ENCODE results near the gene ARHGAP26. TPM values are rescaled to one million over a fixed set of nuclear protein-coding genes. Genes with fewer than 3 reads are reported as not detected.

The ARHGAP26 gene
- total and polyA plus RNA-seq, 2 donors (not counting 3 experiments of a cell fraction or from before 2014, with no cell fraction given): 3.1 to 16.2 TPM

- H2AFZ ChIP-seq (ENCODE audit: low read depth, low read length): no peak overlapping the region
- H3K9ac ChIP-seq (replicated peaks; ENCODE audit: extremely low read depth, insufficient read depth, low read length): no peak overlapping the region
- TF ChIP-seq POLR2A (IDR thresholded peaks at IDR 0.05; ENCODE audit: low read depth, low read length) (no peak), FOS (IDR thresholded peaks at IDR 0.05; ENCODE audit: borderline replicate concordance, insufficient read depth, low read length) (no peak), MYC (IDR thresholded peaks at IDR 0.05; ENCODE audit: low read depth, low read length) (no peak), EZH2 (IDR thresholded peaks at IDR 0.05; ENCODE audit: borderline replicate concordance, low read depth, low read length, severe bottlenecking) (no peak), POLR2AphosphoS5 (IDR thresholded peaks at IDR 0.05; ENCODE audit: insufficient read depth, low read depth, low read length) (no peak), JUN (IDR thresholded peaks at IDR 0.05; ENCODE audit: borderline replicate concordance, insufficient read depth, insufficient read length, low read depth) (no peak), CTCF (IDR thresholded peaks at IDR 0.05; ENCODE audit: extremely low read depth in 1 of 2, insufficient read depth in 1 of 2, low read depth in 1 of 2, low read length in 2 of 2) (no peak)
- FAIRE-seq: no peak
- no peak for DNase-seq (ENCODE audit: low read depth, low spot score)
- no TSS peak for BruUV-seq (replicated peaks)
- no peak overlapping the region for H3K4me2 ChIP-seq (ENCODE audit: insufficient read depth, low read length)
- H3K4me3 ChIP-seq (replicated peaks in 1 of 3; ENCODE audit: insufficient read depth in 1 of 3, low read depth in 1 of 3, low read length in 3 of 3): no peak overlapping the region
- H4K20me1 ChIP-seq (replicated peaks; ENCODE audit: control insufficient read depth, extremely low read depth, insufficient read depth, low read length): no peaks in the 10 kb centered on the region
- POLR2A ChIA-PET: no interaction called here
- CTCF ChIA-PET: interaction anchor here (1.8 kb wide), 1 partner anchor 34 kb away, joined by 4 read pairs; no protein-coding TSS in a partner anchor
- H3K4me1 ChIP-seq (ENCODE audit: control insufficient read depth, extremely low read depth, insufficient read depth, low read length): peaks cover 24% of the 10 kb centered on the region
- H3K36me3 ChIP-seq (ENCODE audit: control insufficient read depth in 2 of 2, extremely low read depth in 1 of 2, insufficient read depth in 2 of 2, low read length in 2 of 2): no peaks in the 10 kb centered on the region
- no peaks in the 10 kb centered on the region for H3K9me1 ChIP-seq (replicated peaks; ENCODE audit: control insufficient read depth, extremely low read depth, insufficient read depth, low read length)
- H3K79me2 ChIP-seq (ENCODE audit: control insufficient read depth, insufficient read depth, low read length): no peaks in the 10 kb centered on the region
- dilution Hi-C loops (cut with MboI; ENCODE audit: extremely low pct_ligation_motif_present, low sequenced_read_pairs): no loop called here
- intact Hi-C loops (cut with micrococcal nuclease): no loop called here
- no peak overlapping the region for H3K27ac ChIP-seq (ENCODE audit: insufficient read depth, low read depth, low read length)
- H3K9me3 ChIP-seq (replicated peaks; ENCODE audit: control insufficient read depth, insufficient read depth, low read length): no peaks in the 10 kb centered on the region
- H3K27me3 ChIP-seq (ENCODE audit: control insufficient read depth in 2 of 2, insufficient read depth in 2 of 2, low read length in 2 of 2): no peaks in the 10 kb centered on the region
Measured at GRCh38 chr5:142973932-142974331, 203.8 kb downstream of the ARHGAP26 start.
